Amniotic stem cell (primary cell): Measurements from ENCODE around the gene PINK1.

Source experiments
- DNase-seq: peaks from one replicate; lab custom pipeline; 2025; lab: John Stamatoyannopoulos, UW

Gene PINK1

DNA sequence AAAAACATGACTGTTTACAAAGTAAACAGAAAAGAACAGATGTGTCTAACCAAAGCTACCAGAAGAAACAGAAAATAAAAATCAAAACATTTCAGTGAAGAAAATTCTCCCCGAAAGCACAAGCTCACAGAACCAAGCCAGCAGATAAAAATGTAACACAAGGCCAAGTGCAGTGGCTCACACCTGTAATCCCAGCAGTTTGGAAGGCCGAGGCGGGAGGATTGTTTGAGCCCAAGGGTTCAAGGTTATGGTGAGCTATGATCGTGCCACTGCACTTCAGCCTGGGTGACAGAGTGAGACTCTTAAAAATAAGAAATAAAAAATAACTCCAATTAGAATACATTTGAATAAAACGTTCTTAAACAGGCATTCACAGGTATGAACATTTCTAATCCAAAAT, 47.0 kb downstream of the PINK1 start:
- no peak for DNase-seq

DNA sequence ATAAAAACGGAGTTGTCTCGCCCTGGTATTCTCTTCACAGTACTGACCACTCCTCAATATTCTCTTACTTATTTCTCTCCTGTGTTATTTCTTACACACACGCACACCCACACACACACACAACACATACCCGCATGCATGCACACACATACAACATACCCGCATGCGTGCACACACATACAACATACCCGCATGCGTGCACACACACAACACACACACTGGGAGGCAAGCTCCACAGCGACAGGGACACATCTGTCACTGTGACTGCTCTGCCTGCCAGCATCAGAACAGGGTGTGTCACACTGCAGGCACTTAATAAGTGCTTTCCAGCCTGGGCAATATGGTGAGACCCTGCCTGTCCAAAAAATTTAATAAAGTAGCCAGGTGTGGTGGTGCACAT, 48.7 kb downstream of the PINK1 start:
- no peak for DNase-seq

DNA sequence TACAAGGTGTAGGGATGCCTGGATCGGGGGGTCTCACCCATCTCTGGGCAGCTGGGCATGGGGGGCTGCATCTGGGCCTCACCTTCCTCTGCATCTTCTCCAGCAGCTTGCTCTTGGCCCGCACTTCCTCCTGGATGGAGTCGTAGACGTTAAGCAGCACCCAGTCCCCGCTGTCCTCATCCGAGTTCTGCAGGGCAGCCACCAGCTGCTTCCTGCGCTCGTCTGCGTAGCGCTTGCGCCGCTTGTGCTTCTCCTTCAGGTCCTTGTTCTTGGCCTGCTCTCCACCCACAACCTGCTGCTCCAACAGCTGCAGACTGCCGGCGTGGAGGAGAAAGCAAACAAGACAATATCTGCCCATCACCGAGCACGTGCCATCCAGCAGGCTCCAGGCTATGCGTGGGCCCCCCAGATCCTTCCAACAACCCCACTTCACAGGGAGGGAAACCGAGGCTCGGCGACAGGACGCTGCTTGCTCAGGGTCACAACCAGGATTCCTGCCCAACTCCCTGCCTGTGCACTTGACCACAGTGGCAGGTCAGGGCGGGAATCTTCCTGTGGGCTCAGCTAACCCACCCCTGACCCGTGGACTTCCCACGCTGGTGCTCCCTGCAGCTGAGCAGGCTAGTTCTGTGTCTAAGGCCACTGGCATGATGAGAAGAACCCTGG, 49.4 kb downstream of the PINK1 start:
- no peak for DNase-seq

DNA sequence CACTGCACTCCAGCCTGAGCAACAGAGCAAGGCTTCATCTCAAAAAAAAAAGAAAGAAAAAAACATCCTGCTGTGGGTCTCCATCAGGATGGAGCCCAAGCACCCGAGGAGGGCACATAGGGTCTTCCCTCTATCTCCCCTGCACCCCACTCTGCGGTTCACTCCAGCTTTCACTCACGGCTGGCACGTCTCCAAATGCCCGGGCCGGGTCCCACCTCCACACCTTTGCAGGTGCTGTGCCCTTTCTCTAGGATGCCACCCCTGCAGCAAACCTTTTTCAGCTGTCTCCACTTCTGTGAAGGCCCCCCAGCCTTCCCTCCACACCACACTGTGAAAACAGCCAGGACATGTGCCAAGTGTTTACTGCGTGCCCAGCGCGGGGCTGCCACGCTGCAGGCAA, 50.4 kb downstream of the PINK1 start:
- no peak for DNase-seq

DNA sequence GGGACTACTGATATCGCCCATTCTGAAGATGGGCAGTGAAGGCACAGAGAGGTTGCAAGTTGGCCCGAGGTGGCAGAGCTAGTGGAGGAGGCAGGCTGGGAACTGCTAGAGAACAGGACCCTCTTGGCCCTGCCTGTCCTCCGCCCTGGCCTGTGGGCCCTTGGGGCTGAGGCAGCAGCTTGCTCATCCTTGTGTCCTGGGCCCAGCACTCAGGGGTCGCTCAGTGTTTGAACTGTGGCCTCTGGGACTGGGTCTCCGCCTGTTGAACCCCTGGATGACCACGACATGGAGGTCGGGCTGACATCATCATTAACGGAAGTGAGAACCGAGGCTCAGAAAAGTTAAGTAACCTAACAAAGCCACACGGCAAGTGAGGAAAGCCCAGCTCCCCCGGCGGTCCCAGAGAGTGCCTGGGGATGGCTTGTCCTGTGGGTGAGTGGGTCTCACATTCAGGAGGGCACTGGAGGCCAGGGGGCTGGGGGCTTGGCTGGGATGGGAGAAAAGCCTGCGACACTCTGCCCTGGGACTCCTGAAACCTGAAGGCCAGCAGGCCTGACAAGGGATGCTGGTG, 50.9 kb downstream of the PINK1 start:
- DNase-seq = no peak

DNA sequence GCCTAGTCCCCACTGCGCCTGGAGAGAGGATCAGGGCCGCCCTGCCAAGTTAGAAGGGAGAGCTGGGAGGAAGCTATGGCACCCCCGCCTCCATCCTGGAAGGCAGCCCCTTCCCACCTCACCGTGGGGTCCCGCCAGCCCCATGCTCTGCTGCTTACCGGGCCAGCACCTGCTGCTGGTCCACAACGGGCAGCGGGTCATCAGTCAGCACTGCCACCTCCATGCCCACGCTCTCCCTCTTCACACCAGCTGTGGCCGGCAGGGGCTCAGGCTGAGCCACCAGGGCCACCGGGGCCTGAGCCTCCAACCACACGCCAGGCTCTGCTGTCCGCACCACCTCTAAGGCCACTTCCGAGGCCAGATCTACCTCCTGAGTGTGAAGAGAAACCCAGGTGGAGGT, 51.4 kb downstream of the PINK1 start:
- no peak for DNase-seq

DNA sequence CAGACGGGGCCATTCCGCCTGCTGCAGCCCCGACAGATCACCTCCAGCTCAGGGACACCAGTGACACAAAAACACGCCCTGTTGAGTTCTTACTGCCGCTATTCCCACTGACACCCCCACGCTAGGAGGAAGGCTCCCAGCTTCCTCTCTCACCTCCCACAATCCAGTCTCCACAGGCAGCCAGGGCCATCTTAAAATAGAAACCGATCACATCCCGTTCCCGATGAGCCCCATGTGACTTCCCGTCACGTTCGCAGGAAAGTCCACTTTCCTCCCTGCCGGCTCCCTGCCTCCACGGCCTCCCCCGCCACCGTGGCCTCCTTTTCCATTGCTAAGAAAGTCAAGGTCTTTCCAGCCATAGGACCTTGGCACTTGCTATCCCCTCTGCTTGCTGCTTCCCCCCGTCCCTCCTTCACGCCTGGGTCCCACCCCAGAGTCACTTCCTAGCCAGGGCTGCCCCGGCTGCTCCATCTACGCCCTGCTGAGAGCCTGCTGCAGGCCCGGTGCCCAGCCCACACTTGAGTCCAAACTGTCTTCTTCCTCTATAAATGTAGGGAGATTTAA, 51.9 kb downstream of the PINK1 start:
- no peak for DNase-seq

DNA sequence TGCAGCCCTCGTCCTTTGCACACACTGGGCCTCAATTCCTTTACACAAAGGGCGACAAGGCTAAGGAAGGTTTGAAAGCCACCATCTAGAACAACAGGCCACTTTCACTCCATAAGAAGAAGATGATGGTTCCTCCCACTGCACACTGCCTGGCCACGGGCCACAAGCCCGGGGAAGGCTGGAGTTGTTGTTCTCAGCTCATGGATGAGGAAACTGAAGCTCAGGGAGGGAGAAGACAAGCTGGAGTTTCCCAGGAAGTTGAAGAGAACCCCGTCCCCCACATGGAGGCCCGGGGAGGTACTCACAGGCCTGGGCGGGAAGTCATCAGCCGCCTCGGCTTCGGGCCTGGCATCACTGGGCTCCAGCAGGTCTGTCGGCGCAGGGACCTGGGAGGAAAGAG, 52.5 kb downstream of the PINK1 start:
- DNase-seq = no peak

DNA sequence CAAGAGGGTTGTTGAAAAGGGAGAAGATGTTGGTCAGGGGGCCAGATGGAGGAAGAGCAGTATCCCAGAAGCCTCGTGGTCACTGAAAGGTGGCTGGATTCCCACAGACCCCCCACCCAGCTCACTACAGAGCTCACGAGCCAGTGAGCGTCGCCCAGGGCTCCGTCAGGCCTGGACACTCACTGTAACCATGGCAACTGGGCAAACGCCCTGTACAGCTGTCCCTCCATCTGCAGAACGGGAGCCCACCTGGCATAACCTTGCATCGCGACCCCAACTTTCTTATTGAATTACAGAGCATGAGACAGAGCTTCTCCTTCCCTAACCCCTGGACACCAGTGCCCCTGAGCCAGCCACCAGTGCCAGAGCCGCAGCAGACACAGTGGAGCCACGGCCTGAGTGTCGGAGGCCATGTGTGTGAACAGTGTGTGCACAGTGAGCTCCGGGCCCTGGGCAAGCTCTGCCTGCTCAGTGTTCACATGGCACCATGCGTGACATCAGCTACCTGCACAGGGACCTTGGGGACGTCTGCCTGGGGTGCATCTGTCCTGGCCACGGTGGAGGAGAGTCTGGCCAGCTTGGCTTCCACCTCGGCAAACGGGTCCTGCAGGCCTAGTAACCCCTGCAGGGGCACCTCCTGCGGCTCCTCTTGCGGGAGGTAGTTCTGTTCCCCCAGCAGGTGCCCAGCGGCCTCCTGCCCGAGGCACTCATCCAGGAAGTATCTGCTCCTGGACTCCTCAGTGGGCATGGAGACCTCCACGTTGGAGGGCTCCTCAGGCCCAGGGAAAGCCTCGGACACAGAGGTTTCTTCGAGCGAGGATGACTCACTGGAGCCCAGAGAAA, 53.8 kb downstream of the PINK1 start:
- no peak for DNase-seq

DNA sequence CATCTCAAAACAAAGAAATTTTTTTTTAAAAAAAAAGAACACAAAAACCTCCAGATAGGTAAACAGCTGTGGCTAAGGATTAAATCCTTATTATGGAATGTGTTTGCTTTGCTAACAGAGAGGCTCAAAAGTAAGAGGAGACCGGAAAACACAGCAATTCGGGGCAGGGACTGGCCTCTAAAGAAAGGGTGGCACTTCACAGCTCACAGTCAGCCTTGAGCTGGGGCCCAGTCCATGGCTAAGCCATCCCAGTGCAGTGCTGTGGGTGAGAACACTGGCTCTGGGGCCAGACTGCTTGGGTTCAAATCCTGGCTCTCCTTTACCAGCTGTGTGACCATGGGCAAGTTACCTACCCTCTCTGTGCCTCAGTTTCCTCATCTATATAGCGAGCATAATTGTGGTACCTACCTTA, 56.4 kb downstream of the PINK1 start:
- DNase-seq = no peak

DNA sequence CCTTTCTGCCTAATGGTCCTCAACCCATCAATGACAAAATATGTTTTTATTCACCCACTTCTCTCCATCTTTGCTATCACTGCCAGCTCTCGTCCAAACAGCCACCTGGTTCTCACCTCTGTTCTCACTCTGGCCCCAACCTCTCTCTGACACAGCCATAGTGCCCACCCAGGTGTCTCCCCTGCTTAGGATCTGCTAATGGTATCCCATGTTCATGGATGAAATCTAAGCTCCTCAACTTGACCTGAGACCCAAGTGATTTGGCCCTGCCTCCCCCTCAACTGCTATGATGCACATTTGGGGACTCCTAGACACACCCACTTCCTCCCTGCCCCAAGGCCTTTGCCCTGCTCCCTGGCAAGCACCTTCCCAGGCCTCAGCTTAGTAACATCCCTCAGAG, 58.6 kb downstream of the PINK1 start:
- no peak for DNase-seq

DNA sequence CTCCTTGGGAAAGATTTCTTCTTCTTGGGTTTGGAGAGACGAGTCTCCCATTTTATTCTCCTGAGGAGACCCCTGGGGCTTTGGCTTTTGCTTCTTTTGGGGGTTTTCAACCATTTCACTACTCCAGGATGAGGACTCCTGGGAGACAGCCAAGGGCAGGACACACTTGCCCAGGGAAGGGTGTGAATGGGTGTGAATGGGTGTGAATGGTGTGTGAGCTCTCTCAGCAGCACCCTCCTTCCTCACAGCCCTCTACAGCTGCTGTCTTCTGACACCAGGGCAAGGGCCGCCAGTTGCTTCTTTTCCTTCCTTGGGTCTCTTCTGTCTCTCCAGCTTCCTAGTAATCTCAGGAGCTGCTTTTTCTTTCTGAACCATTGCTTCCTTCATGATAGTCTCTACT, 60.4 kb downstream of the PINK1 start:
- no peak for DNase-seq

DNA sequence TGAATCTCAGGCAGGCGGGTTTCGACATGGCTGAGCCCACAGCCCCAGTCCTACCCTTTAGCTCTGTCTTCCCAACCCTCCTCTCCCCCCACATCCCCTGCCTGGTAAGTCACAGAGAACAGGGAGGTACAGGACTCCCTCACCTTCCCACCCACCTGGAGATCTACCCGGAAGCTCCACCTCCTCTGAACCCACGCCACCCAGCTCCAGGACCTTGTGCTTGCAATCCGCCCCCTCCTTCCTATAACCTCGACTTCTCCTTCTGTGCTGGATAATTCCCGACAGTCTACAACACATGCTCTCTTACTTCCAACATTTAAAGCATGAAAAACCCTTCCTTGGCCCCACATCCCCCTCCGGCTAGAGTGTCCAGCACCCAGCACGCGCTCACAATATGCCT, 62.3 kb downstream of the PINK1 start:
- DNase-seq = no peak

DNA sequence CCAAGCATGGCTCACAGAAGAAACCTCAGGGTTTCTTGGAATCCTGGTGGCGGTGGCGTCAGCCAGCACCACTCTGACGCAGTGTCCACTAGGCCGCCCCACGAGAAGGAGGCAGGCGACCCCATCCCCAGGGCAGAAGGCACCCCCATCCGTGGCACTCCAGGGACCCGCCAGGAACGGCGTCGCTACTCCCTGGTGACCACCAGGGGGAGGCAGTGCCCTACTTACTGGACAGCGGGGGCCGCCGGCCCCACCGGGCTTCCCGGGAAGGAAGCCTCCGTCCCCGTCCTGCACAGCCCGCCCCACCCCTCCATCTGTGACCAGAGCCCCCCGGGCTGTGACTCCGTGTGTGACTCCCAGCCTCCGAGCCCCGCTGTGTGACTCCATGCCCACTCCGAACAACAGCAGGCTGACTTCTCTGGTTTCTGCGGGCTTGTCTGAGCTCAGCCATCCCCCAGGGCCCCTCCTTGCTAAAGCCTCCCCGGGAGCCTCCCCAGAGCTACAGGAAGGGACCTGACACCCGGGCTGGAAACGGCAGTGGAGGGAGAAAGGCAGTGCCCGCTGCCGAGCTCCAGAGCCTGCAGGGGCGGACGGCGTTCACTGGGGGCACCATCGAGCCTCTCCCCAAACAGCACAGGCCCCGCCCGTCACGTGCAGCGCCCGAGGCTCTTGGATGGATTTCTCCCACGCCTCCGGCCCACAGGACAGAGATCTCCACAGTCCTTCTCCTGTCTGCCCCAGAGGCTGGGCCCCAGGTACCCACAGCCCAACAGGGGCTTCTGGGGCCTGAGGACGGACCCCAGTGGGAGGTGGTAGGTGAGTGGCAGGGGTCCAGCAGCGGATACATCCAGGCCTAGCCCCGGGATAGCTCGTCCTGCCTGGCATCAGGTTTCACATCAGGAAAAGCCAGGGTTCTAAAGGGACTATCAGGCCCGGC, 63.4 kb downstream of the PINK1 start:
- peak; percentile 84 for DNase-seq

DNA sequence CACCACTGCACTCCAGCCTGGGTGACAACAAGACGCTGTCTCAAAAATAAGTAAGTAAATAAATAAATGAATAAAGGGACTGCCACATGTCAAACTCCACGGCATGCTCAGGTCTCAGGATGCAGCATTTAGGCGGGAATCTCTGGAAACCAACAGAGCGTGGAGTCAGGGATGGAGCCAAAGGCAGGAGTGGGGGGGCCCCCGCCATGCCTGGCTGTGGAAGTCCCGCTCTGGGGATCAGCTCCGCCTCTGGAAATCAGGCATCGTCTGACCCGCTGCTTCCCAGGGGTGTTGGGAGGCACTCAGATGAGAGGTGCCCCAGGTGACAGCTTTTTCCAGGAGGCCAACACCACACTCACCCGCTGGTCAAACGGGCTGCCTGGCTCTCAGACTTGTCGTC, 64.3 kb downstream of the PINK1 start:
- DNase-seq = no peak

DNA sequence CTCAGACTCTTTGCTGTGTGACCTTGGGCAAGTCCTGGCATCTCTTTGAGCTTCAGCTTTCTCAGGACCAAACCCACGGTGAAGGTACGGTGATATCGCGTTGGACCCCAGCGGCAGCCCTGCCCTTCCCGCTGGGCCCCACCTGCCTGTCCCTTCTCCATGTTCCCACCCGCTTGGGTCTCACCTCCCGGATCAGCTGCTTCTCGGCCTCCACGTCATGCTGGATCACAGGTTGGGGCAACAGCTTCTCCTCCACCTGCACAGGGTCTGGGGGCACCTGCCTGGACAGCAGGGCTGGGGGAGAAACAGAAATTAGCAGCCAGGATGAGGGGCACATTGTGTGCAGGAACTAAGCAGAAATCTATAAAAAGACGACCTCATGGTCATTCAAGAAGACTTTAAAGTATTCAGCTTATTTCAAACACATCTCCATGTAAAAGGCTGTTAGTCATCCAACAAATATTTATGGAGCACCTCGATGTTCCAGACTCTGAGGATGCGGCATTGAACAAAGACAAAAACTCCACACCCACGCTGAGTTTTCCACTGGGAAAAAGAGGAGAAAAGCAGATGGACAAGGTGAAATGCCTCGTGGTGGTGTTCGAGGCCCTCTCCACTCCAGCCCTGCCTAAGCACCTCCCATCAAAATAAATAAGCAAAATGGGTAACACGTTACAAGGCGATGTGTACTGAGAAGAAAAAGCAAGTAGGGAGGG, 65.1 kb downstream of the PINK1 start:
- peak; percentile 21 for DNase-seq

DNA sequence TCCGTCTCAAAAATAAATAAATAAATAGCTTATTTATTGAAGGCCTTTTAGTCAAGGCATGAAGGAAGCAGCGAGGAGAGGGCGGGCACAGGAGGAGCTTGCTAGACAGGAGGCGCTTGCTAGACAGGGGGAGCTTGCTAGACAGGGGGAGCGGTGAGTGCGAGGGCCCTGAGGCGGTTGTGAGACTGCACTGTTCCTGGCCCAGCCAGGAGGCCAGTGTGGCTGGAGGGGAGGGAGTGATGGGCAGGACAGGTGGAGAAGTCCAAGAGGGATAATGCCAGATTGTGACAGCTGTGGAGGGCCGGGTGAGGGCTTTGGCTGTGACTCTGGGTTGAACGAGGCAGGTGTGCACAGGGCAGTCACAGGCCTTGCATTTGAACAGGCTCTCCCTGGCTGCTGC, 66.3 kb downstream of the PINK1 start:
- no peak for DNase-seq

DNA sequence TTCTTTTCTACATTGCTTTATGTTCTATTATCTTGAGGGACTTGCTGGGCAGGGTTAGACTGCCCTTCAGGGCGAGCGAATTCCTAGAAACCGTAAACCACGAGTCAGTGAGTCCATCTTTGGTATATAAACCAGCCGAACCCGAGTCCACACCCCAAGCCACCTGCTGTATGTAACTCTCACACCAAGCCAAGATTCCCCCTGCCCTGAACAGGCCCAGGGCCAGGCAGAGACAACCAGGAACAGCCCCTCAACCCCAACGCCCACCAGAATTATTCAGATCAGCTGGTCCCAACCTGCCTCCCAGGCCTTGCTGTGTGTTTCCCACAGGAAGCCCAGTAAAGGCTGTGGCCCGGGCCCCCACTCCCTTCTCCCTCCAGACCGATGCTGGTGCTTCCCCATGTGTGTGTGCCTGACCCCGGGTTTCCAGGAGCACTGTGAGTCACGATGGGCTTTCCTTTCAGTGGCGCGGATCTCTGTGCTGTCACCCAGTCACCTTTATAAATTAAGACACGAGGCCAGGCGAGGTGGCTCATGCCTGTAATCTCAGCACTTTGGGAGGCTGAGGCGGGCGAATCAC, 67.5 kb downstream of the PINK1 start:
- DNase-seq = no peak
